Stimulated activated CD8-positive, alpha-beta memory T cell treated with anti-CD3 and anti-CD28 coated beads, Interleukin-4, amount 100 ng/mL, for 4 hours (primary cell): ENCODE data around the gene TTLL10.
A peak's percentile ranks its signal among the peaks of the same experiment; 100 is the strongest.
"Not testable (repeated sequence)": the region's sequence is repeated elsewhere in the genome, so short reads cannot be mapped to it uniquely, and the experiment has no call there.

Experiments used
- DNase-seq, 2 donors: peaks; one replicate each; pipeline ENCODE4 v3.0.0-alpha.2; 2020; ENCODE audit warnings: low read depth in 2 of 2, low spot score in 1 of 2

Gene TTLL10

GRCh38 chr1:1183833-1184775 lies 10.4 kb downstream of the TTLL10 start:
- DNase-seq: no peak

- no peak for DNase-seq
Measured at GRCh38 chr1:1185101-1185765, 11.6 kb downstream of the TTLL10 start.

DNA sequence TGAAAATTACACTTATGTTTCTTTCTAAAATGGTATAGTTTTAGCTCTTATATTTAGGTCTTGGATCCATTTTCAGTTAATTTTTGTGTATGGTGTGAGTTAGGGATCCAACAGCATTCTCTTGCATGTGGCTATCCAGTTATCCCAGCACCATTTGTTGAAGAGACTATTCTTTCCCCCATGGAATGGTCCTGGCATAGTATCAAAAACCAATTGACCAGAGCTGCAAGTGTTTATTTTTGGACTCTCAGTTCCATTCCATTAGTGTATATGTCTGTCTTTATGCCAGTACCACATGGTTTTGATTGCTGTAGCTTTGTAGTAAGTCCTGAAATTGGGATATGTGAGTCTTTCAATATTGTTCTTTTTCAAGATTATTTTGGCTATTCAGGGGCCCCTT lies 14.3 kb downstream of the TTLL10 start:
- no peak for DNase-seq

GRCh38 chr1:1189111-1189510 lies 15.4 kb downstream of the TTLL10 start:
- no peak for DNase-seq

- no peak for DNase-seq
Measured at GRCh38 chr1:1191734-1192133, 18.1 kb downstream of the TTLL10 start.

DNA sequence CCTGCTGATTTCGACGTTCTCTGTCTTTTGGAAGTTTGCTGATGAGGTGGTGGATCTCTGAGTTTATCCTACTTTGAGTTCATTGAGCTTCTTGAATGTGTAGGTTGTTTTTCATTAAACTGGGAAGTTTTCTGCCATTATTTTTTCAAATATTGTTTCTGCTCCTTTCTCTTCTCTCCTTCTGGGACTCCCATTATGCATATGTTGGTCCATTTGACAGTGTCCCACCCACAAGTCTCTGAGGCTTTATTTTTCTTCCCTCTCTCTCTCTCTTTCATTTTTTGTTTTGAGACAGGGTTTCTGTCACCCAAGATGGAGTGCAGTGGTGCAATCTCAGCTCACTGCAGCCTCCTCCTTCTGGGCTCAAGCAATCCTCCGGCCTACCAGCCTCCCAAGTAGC lies 21.0 kb downstream of the TTLL10 start:
- DNase-seq: no peak

GRCh38 chr1:1195726-1196125 lies 22.0 kb downstream of the TTLL10 start:
- not testable (repeated sequence) for DNase-seq

DNA sequence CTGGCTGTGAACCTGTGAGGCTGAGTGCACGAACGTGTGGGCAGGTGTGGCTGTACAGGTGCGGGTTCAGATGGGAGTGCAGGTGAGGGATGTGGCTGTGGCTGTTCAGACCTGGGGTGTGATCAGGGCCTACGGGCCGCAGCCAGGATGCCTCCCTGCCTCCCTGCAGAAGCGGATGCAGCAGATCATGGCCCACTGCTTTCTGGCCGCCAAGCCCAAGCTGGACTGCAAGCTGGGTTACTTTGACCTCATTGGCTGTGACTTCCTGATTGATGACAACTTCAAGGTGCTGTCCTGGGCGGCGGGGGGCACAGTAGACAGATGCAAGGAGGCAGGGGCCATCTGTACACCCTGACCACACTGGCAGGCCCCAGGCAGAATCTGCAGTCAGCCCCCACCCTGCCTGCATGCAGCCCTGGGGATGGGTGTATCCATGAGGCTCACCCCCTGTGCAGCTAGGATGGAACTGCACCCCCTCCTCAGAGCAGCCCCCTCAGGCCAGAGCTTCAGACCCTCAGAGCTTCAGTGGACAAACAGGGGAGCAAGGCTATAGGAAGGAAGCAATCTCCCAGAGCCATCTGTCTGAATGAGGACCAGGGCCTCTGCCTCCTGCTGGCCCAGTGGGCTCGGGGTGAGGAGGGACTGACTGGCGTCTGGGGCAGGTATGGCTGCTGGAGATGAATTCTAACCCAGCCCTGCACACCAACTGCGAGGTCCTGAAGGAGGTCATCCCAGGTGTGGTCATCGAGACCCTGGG lies 22.9 kb downstream of the TTLL10 start:
- no peak for DNase-seq

DNA sequence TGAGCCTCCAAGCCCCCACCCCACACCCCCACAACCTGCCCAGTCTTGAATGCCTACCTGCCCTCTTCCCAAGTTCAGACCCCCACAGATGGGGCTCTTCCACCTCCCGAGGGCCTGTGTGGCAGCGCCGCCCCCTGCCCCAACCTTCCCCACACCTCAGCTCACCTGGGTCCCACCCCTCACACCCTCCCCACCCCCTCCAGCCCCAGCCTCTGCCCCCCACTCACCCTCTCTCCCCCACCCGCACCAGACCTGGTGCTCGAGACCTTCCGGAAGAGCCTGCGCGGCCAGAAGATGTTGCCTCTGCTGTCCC lies 23.5 kb downstream of the TTLL10 start:
- DNase-seq: no peak

DNA sequence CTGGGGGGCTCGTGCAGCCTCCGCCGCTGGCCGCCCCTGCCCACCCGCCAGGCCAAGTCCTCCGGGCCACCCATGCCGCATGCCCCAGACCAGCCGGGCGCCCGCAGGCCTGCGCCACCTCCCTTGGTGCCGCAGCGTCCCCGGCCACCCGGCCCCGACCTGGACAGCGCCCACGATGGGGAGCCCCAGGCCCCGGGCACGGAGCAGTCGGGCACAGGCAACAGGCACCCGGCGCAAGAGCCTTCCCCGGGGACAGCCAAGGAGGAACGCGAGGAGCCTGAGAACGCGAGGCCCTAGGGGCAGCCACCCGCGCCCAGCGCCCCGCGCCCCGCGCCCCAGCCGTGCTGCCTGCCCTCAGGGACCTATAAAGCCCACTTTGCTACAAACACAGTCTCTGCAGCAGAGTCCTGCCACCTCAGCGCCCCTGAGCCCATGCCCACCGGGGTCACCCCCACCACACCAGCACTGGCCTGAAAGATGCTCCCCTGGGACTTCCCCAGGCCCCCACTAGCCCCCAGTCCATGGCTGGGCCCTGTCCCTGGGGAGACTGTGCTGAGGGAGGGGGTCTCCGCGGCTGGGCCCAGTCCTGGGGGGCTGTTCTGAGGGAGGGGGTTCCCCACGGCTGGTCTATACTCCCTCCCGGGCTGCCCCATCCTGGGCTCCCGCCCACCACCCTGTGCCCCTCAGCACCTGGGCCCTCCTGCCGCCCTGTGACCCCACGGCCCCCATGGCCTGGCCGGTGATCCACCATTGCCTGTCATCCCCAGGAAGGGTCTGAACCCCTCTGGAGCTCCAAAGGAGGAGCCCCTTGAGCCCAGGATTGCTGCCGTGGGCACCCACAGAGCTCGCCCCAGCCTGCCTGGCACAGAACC lies 24.1 kb downstream of the TTLL10 start:
- no peak for DNase-seq

DNA sequence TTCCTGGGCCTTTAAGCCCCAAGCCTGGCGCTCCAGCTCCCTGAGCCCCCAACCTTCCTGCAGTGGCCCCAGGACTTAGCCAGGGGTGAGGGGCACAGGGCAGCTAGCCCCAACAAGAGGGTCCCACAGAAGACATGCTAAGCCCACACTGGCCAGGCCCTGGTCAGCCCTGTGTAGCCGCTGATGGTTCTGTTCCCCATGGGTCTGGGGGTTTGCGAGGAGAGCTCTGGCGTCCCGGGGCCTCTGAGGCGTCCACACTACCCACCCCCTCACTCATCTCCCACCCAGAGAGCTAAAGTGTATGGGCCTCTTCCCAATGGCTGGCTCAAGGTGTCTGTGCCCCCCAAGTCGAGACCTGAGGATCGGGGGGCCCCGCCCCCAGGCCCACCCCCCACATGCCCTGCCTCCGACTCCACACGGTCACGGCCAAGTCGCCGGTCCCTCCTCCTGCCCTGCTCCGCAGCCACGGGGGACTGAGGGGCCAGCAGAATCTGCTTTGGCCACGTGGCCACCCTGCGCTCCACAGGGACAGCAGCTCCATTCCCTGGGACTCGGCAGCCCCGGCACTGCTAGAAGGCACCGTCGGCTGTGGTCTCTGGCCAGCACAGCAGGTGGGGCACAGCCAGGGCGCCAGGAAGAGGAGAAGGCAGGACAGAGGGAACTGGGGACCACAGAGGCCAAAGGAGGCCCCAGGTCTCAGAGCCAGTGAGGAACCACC lies 24.9 kb downstream of the TTLL10 start:
- no peak for DNase-seq

DNA sequence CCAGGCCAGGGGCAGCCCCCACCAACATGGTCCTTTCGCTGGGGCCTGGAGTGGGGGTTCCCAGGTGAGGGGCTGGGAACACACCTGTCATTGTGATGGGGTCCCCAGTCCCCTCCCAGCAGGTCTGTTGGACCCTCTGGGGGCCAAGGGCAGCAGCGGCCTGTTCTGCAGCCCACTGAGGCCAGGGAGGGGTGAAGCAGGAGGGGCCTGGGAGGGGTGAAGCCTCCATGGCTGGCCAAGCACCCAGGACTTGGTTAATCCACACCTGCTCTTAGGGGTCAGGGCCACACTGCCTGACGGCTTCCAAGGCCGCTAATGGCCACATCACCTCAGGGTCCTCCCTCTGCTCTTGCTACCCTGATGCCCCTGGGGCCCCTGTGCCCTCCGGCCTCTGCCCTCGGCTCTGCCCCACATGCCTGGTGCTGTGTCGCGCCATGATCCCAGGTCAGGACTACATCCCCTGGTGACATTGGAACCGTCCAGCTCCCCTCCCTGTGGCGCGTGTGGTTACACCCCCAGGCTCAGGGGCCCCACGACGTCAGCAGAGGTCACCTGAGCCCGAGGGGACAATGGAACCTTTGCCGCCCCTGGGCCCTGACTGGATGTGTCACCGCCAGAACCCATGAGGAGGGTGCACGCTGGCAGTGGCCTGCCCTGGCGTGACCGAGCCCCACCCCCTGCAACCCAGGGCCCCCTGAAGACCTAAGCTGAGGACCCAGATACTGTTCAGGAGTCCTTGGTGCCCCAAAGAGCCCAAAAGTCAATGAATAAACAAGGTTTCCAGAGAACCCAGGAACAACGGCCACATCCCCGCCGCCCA lies 25.7 kb downstream of the TTLL10 start:
- DNase-seq: no peak

DNA sequence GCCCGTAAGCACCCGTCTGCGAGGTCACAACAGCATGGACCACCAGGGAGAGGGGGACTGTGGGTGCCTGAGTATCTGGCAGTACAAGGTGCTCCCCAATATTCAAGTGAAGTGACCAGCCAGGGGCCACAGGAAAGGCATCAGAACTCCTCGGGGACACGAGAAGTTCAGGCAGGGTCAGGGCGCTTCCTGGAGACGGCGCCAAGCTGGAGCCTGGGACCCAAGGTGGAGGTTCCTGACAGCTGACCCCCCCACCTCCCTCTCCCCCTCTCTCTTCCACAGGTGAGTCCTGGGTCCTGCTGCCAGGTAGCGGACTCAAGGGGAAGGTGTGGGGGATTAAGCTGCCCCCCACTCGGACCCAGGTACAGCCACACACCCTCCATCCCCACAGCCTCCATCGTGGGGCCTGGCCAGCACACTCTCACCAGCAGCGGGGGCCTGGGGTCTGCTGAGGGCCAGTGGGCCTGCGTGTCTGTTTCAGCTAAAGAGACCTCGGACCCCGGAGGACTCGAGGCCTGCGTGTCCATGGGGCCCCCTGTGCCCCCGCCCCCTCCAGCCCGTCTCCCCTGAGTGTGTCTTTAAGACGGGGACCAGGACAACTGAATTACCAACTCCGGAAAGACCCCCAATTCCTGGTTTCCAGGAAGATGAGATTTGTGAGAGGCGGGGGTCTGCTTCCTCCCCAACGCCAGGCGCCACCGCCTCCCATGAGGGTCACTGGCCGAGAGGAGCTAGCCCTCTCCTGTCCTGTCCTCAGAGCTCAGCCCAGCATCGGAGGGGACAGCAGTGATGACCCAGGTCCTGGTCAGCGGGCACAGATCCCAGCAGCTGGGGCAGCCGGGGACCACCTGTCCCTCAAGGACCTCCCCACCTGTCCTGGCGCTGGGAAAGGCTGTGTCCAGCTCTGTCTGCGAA lies 26.5 kb downstream of the TTLL10 start:
- no peak for DNase-seq

- DNase-seq: peak; percentile 84 to 87
Measured at GRCh38 chr1:1200876-1201810, 27.5 kb downstream of the TTLL10 start.

DNA sequence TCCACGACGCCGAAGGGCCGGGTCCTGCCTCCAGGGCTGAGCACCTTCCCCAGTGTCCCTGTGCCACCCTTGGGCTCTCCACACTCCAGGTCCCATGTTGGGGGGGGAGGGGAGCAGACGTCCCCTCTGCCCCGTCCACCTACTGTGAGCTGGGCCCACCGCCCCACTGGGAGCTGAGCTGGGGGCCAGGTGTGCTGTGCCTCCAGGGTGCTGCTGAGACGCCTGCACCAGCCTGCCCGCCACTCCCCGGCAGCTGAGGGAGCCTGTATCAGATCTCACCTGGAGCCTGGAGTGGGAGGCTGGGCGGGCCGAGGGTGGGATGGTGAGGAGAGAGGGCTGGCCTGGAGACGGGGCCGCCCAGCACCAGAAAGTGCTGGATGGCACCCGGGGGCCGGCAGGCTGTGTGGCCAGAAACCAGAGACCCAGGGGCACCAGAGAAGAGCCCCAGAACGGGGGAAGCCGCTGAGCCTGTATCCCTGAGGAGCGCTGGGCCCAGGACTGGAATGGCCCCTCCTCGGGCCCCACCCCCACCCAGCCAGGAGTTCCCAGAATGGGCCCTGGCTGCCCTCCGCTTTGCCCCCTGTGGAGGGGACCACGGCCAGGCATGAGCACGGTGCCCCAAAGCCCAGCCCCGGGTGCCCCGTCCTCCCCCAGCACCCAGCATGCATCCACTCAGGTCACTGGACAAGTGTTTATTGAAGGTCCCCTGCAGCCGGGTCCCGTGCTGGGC lies 29.3 kb downstream of the TTLL10 start:
- no peak for DNase-seq

DNA sequence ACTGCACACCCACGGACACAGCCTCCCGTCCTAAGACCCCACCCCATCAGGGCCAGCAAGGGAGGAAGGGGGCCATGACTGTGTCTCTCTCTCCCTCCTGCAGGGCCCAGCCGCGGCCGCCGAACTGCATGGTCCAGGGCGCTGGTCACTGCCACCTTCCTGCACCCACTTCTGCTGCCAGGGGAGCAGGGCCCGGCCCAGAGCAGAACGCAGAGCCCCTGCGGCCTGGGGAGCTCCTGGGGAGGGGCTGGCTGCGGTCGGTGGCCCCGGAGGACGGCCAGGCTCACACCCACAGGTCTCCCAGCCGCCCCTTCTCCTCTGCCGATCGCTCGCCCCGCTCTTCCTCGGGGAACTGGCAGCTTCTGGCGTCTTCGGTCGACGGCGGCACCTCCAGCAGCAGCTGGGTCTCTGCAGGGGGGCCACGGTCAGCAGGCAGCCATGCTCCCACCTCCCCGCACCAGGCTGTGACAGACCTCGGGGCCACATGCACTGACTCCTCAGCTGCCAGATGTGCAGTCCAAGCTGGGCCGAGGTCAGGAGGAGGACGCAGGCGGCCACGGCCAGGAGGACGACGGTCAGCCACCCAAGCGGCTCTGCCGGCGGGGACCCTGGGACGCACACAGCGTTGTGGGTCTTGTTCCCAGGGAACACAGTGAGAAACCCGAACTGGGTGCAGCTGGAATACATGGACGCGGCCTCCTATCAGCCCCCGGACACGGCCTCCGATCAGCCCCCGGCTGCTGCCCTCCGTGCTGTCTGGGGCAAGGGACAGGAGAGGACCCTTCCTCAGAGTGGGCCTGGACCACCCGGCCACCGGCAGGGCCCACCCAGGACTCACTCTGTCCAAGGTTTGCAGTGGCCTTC lies 30.1 kb downstream of the TTLL10 start:
- no peak for DNase-seq
